NCI-H524 (cell line): ENCODE results near the gene PSG1.
"Not testable (repeated sequence)": the region's sequence is repeated elsewhere in the genome, so short reads cannot be mapped to it uniquely, and the experiment has no call there.

ENCODE experiments used
- DNase-seq, 2 experiments: peaks; one replicate each; lab custom pipeline; 2025; lab: John Stamatoyannopoulos, UW

The PSG1 gene

GRCh38 chr19:42819960-42820650, 59.4 kb downstream of the PSG1 start:
- DNase-seq, result not testable (repeated sequence)

GRCh38 chr19:42816894-42817293, 62.6 kb downstream of the PSG1 start:
- no peak for DNase-seq
